HG03342 (cell line): ENCODE results near the gene TRIM7.
A peak's percentile ranks its signal among the peaks of the same experiment; 100 is the strongest.
"Not testable (repeated sequence)": the region's sequence is repeated elsewhere in the genome, so short reads cannot be mapped to it uniquely, and the experiment has no call there.

Experiments
- ATAC-seq: cut with Tn5 transposase; IDR thresholded peaks from one replicate; pipeline ENCODE4 v1.9.1; 2021; ENCODE audit warnings: mild to moderate bottlenecking, moderate library complexity; ENCODE audit not compliant: unreplicated experiment

The TRIM7 gene

DNA sequence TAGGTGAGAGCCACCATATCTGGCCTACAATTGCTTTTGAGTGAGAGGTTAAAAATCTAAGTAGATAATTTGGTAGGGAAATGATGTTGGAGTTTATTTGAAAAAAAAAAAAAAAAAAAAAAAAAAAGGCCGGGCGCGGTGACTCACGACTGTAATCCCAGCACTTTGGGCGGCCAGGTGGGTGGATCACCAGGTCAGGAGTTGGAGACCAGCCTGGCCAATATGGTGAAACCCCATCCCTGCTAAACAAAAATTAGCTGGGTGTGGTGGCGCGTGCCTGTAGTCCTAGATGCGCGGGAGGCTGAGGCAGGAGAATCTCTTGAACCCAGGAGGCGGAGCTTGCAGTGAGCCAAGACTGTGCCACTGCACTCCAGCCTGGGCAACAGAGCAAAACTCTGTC, 9.3 kb upstream of the TRIM7 start:
- not testable (repeated sequence) for ATAC-seq

DNA sequence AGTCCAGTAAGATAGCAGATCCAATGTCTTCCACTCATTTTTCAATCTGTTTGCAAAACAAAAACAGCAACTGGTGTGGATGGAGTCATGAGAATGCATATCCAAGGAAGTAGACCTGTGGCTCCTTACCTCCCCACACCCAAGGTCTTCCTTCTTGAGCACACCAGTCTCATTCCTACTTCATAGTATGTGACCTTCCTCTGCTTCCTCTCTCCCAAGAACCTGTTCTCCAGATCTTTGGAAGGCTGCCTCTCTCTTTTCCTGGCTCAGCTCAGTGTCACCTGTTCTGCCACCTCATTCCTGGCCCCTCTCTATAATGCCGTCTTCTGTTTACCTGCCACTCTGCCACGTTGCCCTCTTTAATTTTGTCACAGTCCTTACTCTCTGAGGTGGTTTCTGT, 7.9 kb upstream of the TRIM7 start:
- no peak for ATAC-seq

DNA sequence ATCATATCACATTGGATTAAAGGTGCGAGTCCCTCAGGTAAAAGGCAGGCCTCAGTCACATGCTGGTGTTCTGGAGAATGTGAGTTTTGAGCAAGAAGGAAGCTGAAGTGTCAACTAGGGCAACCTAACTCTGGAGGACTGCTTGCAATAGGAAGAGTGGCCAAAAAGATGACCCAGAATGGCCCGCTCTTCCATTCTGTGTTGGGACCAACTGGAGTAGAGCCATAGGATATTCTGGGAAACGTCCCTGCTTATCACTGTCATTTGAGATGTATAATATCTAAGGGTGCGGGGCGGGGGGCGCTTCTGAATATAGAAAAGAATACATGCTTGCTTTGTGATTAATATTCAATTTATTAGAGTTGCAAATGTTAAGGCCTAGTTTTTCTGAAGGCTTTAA, 7.1 kb upstream of the TRIM7 start:
- ATAC-seq, result no peak

DNA sequence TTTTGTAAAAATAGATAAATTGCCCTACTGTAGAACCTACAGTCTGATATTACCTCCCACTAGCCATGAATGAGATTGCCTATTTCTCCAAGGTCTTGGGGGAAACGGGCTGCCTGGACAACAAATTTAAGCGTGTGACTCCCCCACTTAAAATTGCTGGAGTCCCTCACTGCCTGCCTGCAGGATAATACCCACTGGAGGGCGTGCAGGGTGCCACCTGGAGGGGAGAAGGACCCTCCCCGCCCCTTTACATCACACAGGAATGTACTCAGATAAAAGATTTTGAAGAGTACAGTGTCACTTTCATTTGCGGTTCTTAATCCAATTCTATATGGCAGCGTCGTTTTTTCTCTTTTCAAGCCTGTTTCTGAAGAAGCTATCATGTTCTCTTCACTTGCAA, 6.2 kb upstream of the TRIM7 start:
- ATAC-seq, result no peak

DNA sequence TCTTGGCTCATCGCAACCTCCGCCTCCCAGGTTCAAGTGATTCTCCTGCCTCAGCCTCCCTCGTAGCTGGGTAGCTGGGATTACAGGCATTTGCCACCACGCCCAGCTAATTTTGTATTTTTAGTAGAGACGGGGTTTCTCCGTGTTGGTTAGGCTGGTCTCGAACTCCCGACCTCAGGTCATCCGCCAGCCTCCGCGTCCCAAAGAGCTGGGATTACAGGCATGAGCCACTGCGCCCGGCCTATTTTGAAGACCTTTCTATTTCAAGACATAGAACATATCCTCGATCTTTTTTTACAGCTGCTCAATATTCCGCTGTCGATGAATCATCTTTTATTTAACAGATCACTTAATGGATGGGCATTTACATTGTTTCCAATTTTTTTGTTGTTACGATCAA, 5.7 kb upstream of the TRIM7 start:
- ATAC-seq, result not testable (repeated sequence)

DNA sequence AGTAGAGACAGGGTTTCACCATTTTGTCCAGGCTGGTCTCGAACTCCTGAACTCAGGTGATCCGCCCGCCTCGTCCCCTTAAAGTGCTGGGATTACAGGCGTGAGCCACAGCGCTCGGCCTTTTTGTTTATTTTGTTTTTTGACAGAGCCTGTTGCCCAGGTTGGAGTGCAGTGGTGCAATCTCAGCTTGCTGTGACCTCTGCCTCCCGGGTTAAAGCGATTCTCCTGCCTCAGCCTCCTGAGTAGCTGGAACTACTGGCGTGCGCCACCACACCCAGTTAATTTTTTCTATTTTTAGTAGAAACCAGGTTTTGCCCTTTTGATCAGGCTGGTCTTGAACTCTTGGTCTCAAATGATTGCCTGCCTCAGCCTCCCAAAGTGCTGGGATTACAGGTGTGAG, 5.2 kb upstream of the TRIM7 start:
- ATAC-seq, result not testable (repeated sequence)

DNA sequence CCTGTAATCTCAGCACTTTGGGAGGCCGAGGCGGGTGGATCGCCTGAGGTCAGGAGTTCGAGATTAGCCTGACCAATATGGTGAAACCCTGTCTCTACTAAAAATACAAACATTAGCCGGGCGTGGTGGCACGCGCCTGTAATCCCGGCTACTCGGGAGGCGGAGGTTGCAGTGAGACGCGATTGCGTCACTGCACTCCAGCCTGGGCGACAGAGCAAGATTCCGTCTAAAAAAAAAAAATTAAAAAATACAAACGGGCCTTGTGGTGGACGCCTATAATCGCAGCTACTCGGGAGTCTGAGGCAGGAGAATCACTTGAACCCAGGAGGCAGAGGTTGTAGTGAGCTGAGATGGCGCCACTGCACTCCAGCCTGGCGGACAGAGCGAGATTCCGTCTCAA, 4.0 kb upstream of the TRIM7 start:
- not testable (repeated sequence) for ATAC-seq

DNA sequence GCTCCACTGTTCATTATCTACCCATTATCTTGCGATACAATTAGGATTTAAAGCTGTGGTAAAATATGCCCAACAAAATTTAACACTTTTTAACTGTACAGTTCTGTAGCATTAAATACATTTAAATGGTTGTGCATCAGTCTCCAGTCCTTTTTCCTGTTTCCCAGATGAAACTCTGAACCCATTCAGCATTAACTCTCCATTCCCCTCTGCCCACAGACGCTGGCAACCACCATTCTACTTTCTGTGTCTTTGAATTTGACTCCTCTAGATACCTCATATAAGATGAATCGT, 2.9 kb upstream of the TRIM7 start:
- no peak for ATAC-seq

DNA sequence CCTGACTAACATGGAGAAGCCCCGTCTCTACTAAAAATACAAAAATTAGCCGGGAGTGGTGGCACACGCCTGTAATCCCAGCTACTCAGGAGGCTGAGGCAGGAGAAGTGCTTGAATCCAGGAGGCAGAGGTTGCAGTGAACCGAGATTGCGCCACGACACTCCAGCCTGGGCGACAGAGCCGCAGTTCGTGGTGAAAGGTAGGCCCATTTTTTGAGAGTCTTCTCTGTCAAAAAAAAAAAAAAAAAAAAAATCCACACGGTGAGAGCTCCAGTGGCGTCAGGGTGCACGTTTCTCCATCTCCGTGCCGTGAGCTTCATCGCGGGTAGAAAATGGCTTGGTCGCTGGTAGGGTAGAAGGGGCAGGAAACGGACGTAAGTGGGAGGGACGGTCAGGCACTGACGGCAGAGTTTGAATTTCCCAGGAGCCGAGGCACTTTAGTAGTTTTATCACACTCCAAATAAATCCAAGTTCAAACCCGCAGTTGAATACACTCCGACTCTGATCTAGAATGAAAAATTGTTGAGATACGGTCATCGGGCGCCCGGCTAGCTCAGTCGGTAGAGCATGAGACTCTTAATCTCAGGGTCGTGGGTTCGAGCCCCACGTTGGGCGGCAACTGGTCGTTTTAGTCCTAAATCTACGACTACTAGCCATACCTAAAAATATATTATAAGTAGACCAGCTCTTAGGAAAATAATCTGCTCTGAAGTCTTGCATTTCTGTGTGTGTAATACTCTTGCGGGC, 2.4 kb upstream of the TRIM7 start:
- no peak for ATAC-seq

DNA sequence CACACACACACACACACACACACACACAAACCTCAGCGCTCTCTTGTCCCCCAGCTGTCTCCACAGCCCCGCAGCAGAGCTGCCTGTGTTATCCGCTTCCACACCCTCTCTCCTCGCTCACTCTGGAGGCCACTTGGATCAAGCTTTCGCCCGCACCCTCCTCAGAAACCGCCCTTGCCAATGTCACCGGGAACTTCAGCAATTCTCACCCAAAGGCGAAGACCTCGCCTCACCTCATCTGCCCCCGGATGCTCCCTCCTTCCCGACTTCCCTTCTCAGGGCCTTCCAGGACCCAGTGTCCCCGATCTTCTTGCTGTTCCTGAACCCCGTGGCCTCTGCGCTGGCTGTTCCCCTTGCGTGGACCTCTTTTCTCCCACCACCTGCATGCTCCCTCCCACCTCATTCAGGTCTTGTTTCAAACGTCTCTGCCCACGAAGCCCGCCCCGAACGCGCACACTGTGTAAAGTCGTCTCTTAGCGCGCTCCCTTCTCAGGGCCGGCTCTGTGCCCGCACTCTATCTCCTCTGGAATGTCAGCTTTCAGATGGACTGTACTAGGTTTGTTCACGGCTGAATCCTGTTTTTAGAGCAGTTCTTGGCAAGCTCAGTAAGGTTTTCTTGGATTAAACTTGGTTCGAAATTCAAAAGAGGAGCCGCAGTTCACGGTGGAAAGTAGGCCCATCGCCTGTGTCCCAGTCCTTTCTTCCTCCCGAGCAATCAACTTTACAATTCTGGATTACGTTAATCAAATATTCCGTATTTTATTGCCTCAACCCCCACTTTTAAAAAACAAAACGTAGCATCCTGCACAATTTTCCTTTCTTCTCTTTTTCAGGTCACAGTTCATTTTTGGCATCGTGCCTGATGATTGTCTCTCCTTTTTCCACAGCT, 1.0 kb upstream of the TRIM7 start:
- ATAC-seq, result no peak

DNA sequence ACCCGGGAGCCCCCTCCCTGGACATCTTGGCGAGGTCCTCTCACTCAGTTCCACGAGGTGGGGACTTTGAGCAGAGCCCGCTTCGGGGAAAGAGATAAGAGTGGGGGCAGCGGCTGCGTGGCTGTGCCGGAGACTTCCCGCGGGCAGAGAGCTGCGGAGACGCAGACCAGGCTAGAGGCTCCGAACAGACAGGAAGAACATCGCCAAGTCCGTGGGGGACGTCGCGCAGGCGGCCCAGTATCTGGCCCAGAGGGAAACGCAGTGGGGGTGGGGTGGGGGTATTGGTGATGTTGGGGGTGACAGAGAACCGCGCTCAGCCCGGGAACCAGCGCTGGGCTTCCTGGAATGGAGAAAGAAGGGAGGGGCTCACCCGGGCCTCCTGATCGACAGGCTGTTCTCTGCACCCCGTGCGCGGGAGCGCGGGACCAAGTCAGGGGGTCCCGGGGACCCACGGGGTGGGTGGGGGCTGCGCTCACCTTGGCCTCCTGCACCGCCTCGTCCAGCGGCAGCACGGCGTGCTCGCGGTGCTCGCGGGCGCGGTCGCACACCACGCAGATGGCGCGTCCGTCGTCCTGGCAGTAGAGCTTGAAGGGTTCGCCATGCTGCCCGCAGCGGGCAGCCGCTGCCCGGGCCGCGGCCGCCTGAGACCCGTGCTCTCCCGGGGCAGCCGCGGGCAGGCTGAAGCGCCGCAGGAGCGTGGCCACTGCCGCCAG, 727 bp downstream of the TRIM7 start:
- ATAC-seq, result no peak

DNA sequence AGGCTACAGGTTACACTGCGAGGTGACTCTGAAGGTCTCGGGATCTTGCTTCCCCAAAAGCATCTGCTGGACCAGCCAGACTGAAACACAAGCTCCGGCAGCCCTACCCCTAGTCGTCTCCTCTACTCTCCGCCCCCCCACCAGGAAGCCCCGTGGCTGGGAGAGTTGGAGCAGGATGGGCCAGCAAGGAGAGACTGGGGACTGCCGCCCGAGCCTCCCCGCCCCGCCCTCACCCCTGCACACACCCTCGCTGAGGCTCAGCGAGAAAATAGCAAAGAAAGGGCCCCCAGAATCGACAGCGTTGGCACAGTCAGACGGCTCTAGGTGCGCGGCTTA, 1.3 kb downstream of the TRIM7 start:
- no peak for ATAC-seq

DNA sequence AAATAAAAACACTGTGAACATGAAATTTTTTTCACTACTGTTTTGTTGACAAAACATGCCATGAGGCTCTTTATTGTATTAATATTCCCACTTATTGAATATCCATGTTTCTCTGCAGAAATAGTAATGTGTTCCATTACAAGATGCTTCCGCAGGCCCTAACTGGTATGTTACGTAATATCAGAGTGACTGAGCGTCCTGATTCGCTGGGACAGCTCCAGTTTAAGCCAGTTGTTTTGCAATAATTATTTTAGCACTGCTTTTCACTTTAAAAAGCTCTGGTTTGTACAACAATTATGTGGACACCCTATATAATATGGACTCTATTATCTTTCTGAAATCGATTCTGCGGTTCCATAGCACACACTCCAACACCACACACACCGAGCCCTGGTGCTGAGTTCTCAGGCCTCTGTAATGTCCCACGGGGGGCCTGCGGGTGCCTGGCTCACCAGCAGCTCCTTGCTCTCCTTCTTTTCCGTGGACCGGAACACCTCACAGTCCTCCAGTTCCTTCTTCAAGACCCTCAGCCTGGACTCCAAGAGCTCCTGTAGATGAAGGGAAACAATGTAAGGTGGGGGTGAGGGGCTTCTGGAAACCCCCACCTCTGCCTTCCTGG, 1.8 kb downstream of the TRIM7 start:
- ATAC-seq, result no peak

DNA sequence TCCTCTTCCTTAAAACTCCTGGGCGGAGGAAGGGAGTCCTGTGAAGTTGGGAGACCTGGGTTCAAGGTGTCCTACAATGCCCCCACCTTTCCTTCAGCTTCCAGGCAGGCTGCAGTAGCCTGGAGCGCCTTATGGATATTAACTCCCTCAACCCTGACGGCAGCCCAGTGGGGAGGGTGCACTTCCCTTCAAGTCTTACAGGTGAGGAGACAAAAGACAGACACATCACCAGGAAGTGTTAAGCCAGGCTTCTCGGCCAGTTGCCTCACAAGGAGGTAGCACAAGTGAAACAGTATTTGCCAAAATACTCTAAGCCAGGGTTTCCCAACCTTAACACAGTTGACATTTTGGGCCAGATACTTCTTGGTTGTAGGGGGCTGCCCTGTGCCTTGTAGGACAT, 4.2 kb downstream of the TRIM7 start:
- no peak for ATAC-seq

DNA sequence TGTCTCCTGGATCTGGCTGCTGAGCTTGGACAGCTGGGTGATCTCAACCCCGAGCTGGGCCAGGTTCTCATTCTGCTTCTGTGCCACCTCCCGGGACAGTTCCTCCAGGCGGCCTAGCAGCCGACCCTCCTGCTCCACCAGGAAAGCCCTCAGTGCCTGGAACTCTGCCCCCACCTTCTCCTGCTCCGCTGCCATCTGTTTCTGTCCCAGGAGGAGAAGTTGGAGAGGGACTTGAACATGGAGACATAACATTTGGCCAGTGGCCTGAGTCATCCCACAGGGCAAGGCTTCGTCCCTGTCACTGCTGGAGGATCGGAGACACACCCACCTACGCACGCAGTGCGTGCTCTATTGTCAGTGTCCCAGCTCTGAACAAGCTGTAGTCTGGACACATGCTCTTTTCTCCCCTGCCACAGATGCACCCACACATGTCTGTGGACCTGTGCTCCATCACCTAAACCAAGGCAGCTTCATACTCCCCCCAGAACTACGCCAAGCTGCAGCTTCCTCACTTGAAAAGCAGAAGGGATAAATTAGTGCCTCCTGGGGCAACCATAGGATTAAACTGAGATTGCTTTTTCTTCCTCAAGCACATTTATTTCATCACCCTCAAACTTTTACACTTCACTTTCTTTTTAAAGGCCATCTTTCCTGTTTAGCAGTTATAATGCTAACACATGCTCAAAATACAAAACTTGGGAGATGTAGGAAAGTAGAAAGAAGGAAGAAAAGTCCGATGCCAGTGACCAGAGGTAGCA, 4.9 kb downstream of the TRIM7 start:
- no peak for ATAC-seq

DNA sequence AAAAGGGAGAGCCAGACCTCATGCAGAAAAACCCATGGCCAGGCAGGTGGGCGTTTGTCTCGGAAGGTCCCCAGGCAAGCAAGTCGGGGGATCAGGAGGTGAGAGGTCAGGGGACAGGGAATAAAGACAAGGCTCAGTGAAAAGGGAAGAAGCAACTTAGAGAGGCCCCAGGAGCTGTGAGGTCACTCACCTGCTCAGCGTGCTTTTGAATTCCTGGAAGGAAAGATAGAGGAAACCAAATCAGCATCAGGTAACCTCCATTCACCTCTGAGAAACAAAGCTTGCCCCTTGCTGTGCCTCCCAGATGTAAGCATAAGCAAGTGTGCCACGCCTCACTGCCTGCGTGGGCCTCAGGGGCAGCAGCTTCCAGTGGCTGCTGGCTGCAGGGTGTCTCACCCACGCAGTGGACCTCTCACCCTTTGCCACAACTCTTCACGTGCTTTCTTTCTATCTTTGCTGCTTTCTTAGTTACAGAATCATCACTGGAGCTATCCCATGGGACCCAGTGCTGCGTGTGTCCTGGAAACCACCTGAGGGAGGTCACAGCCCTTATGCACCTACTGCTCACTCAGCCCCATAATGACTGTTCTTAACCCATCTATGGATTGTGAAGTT, 6.0 kb downstream of the TRIM7 start:
- ATAC-seq, result peak; percentile 82

DNA sequence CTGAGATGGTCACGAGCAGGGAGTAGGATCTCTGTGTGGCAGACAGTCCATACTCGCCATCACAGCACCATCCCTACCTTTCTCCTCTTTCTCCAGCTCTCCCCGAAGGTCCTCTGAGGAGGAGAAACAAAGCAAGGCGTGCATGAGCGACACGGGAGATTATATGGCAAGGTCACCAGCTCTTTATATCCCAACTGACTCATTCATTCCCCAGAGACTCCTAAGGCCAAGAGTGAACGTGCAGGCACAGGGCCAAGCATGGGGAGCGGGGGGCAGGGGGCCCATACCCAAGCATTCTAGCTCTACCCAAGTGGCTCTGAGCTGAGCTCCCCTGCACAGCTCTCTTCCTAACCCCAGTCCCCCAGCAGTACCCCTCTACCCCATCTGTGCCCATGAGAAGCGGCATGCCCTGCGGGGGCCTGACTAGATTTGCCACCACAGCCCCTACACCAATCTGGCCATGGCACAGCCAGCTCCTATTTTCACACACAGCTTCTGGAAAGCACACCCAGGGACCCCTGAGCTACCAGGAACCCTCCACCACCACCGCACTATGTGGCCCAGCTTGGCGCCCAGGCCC, 6.8 kb downstream of the TRIM7 start:
- ATAC-seq, result no peak

DNA sequence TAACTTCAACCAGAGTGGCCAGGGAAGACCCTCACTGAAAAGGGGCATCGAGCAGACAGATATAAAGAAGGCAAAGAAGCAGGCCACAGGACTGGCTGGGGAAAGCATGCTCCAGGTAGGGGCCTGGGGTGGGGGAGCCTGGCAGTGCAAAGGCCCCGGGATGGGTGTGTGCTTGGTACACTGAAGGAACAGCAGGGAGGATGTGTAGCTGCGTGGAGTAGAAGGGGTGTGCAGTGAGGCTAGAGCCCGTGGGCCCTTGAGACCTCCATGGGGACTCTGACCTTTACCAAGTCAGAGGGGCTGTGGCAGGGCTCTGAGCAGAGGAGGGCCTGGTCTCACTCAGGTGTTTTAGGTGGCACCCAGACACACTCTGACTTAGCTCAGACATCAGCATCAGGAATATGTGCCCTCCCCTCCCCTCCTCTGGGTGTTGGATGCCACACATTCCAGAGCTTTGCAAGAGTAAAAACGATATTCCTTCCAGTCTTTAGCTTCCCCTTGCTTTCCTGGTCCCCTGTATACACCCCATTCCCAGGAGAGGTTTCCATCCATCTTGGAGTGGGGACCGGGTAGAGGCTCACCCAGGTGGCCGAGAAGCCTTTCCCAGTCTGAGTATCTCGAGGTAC, 7.6 kb downstream of the TRIM7 start:
- ATAC-seq, result no peak

DNA sequence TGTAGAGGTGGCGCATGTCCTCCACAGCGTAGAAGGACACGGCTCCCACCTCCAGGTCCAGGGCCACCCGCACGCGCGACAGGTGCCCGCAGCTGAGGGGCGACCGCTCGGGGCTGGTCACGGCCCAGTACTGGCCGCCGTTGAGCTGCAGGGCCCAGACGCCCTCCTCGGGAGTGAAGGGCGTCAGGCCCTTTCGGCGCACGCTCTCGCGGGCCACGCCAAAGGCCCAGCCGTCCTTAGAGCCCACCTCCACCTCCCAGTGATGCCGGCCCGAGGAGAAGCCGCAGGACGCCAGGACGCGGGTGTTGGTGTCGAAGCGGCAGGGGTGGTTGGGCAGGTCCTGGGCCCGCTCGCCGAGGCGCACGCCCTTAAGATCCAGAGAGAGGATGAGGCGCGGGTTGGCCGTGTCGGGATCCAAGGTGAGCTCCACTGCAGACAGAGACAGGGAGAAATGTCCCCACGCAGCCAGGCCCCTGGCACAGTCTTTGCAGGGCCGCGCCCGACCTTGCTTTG, 9.7 kb downstream of the TRIM7 start:
- ATAC-seq, result no peak
